Activated T-helper 2 cell treated with anti-CD3 and anti-CD28 coated beads, Interferon-gamma antibody, Interleukin-2, Interleukin-4, amounts not matched to agents 10 μg/mL and 5 μg/mL and 100 μg/mL, durations not matched to agents 14 hours and 24 hours and 36 hours (primary cell): Measurements from ENCODE around the gene HTR1E. TPM values are rescaled to one million over a fixed set of nuclear protein-coding genes. Genes with fewer than 3 reads are reported as not detected.

Experiments used
- total RNA-seq: library from RNA; stranded (reverse); gene quantifications from 2 replicates; pipeline ENCODE4 v1.2.3, GENCODE V29; 2022

HTR1E gene
- total RNA-seq, 1 donor from 2014 or later, result not detected

Other genes with a start within 250 kb of the HTR1E start
- 0.44 and 0.59 TPM in 2 replicates for gene CGA, start 157.6 kb downstream of the HTR1E start, total RNA-seq
- gene ZNF292, start 218.0 kb downstream of the HTR1E start, total RNA-seq, result 56.2 and 62.7 TPM in 2 replicates